ENCODE measurements around the gene AFMID.

DNA sequence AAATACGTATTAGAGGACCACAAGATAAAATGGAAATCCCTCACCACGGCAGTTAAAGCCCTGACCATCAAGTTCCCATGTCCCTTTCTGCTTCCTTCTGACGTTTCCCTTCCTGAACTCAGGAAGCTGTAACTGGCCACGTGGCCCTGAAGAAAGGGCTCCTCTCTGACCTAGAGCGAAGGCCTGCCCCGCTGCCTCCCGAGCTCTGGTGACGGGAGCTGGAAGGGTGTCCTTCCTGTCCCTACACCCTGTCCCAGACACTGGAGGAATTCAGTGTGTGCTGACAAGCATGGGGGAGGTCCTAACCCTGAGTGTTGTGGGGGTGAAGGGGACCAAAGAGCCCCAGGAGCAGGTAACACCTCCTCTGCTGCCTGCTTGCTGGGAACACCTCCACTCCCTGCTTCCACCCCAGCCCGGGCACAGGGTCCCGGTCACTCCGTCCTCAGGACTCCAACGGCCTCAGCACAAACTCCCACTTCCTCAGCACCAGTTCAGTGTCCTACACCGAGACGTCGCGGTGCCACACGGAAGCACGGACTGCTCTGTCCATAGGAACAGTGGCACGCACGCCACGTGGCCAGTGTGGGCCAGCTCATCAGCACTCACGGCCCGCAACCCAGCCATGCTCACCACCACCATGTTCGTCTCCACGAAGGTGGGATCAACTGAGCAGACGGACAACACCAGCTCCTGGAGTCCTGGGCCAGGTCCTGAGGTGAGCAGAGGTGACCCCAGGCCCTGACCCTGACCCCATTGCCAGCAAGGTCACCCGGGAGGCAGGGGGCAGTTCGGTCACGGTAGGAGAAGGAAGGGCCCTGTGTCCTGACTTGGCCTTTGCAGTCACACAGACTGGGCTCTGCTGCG, 61.1 kb downstream of the AFMID start:
- TF ChIP-seq POLR2AphosphoS5 (IDR thresholded peaks at IDR 0.05; ENCODE audit: low read depth, low read length) (no peak), TAF1 (IDR thresholded peaks at IDR 0.05; ENCODE audit: low read depth, low read length) (no peak), POLR2A (IDR thresholded peaks at IDR 0.05; ENCODE audit: control extremely low read depth in 1 of 2, low read depth in 2 of 2, low read length in 2 of 2) (no peak), POU5F1 (IDR thresholded peaks at IDR 0.05; ENCODE audit: low read depth, low read length) (no peak), TCF12 (IDR thresholded peaks at IDR 0.05; ENCODE audit: low read depth, low read length) (no peak), EZH2 (IDR thresholded peaks at IDR 0.05; ENCODE audit: low read depth, low read length, severe bottlenecking) (no peak), GABPA (IDR thresholded peaks at IDR 0.05; ENCODE audit: borderline replicate concordance, insufficient read depth, low read length) (no peak), EP300 (IDR thresholded peaks at IDR 0.05; ENCODE audit: borderline replicate concordance in 1 of 2, low read depth in 2 of 2, low read length in 2 of 2) (no peak), HDAC2 (IDR thresholded peaks at IDR 0.05; ENCODE audit: borderline replicate concordance in 1 of 2, low read depth in 2 of 2, low read length in 2 of 2) (no peak)
- TF ChIP-seq, protein P1, sequence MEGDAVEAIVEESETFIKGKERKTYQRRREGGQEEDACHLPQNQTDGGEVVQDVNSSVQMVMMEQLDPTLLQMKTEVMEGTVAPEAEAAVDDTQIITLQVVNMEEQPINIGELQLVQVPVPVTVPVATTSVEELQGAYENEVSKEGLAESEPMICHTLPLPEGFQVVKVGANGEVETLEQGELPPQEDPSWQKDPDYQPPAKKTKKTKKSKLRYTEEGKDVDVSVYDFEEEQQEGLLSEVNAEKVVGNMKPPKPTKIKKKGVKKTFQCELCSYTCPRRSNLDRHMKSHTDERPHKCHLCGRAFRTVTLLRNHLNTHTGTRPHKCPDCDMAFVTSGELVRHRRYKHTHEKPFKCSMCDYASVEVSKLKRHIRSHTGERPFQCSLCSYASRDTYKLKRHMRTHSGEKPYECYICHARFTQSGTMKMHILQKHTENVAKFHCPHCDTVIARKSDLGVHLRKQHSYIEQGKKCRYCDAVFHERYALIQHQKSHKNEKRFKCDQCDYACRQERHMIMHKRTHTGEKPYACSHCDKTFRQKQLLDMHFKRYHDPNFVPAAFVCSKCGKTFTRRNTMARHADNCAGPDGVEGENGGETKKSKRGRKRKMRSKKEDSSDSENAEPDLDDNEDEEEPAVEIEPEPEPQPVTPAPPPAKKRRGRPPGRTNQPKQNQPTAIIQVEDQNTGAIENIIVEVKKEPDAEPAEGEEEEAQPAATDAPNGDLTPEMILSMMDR (IDR thresholded peaks at IDR 0.05; ENCODE audit: control extremely low read depth in 1 of 3, insufficient read depth in 1 of 3, low read depth in 1 of 3, low read length in 3 of 3): no peak

Measured in H1 (cell line).